HepG2 (cell line): ENCODE results near the gene FBXL2. TPM values are rescaled to one million over a fixed set of nuclear protein-coding genes. Genes with fewer than 3 reads are reported as not detected.

Source experiments
- ATAC-seq: fragments of 200-7000 bp; cut with Tn5 transposase; 3 replicates; pipeline ENCODE4 v1.9.1; 2020; ENCODE audit warnings: mild to moderate bottlenecking, moderate library complexity
- BruUV-seq: library from RNA; stranded (reverse); fragments of 400-500 nt; replicated peaks from 2 replicates; lab custom pipeline; 2021; lab: Mats Ljungman, UMichigan
- CTCF ChIA-PET: fragments of 300-600 bp; formaldehyde crosslinking; extraction: SDS; loops from one replicate; lab custom pipeline; 2021; ENCODE audit warnings: low total read pairs, inconsistent platforms, low intra/inter-chr PET ratio; lab: Yijun Ruan, JAX
- POLR2A ChIA-PET: fragments of 350-600 bp; sonication (Branson Sonifier 250); formaldehyde crosslinking; loops from one replicate; lab custom pipeline; 2020; ENCODE audit warnings: antibody characterized with exemption, inconsistent platforms; lab: Yijun Ruan, JAX
- DNase-seq: peaks from one replicate; pipeline ENCODE4 v3.0.0-alpha.2; 2015; ENCODE audit warnings: low spot score
- FAIRE-seq: peaks from 3 replicates; lab custom pipeline; 2011; peaks lifted over from hg19 to GRCh38; lab: Jason Lieb, UNC
- H2AFZ ChIP-seq: one replicate; pipeline ENCODE4 v1.6.1; 2011; ENCODE audit warnings: low read length, inconsistent platforms
- H3K27ac ChIP-seq: fragments of 300-600 bp; 3 replicates; pipeline ENCODE4 v1.8.0; 2011; ENCODE audit warnings: mixed run types, mild to moderate bottlenecking, mixed read lengths, low read length, inconsistent platforms; ENCODE audit not compliant: insufficient read depth; ENCODE audit errors: extremely low read length
- H3K27me3 ChIP-seq, 2 experiments: fragments of 200-600 bp in 1 of 2; 2 replicates in 1 of 2; 3 replicates in 1 of 2; pipeline versions ENCODE4 v1.6.0 to v1.8.0; 2011; ENCODE audit warnings: low read length in 2 of 2, mild to moderate bottlenecking in 2 of 2, moderate library complexity in 2 of 2, inconsistent platforms in 1 of 2; ENCODE audit not compliant: insufficient read depth in 2 of 2, control insufficient read depth in 1 of 2
- H3K36me3 ChIP-seq, 2 experiments: fragments of 200-600 bp in 1 of 2; replicated peaks in 1 of 2; 2 replicates in 1 of 2; 3 replicates in 1 of 2; pipeline versions ENCODE4 v1.5.1 to v1.8.0; 2011; ENCODE audit warnings: low read length in 2 of 2, inconsistent platforms in 1 of 2; ENCODE audit not compliant: insufficient read depth in 2 of 2, control insufficient read depth in 1 of 2
- H3K4me1 ChIP-seq: 2 replicates; pipeline ENCODE4 v1.5.1; 2012; ENCODE audit warnings: low read length, inconsistent platforms; ENCODE audit not compliant: insufficient read depth
- H3K4me2 ChIP-seq: 2 replicates; pipeline ENCODE4 v1.6.0; 2011; ENCODE audit warnings: low read depth, low read length, inconsistent platforms
- H3K4me3 ChIP-seq, 3 experiments: fragments of 200-600 bp in 1 of 3; sonication (generic), shearing (Covaris generic) in 1 of 3; replicated peaks in 1 of 3; 2 replicates each; pipeline ENCODE4 v1.5.1; 2011 to 2016; ENCODE audit warnings: low read length in 3 of 3, inconsistent platforms in 2 of 3, low read depth in 2 of 3, mild to moderate bottlenecking in 2 of 3, control low read depth in 1 of 3, mixed read lengths in 1 of 3; ENCODE audit not compliant: insufficient read depth in 1 of 3
- H3K79me2 ChIP-seq: one replicate; pipeline ENCODE4 v1.6.1; 2011; ENCODE audit warnings: low read length, inconsistent platforms; ENCODE audit not compliant: insufficient read depth
- H3K9ac ChIP-seq: 2 replicates; pipeline ENCODE4 v1.6.0; 2011; ENCODE audit warnings: mild to moderate bottlenecking, low read depth, low read length, inconsistent platforms; ENCODE audit not compliant: insufficient read depth
- H3K9me3 ChIP-seq: 2 replicates; pipeline ENCODE4 v1.5.1; 2012; ENCODE audit warnings: mild to moderate bottlenecking, low read length
- H4K20me1 ChIP-seq: 2 replicates; pipeline ENCODE4 v1.6.0; 2011; ENCODE audit warnings: inconsistent platforms, mild to moderate bottlenecking, low read length, moderate library complexity; ENCODE audit not compliant: insufficient read depth
- ARNTL ChIP-seq: sonication (generic); formaldehyde crosslinking; IDR thresholded peaks from 2 replicates; pipeline ENCODE4 v1.4.0; 2020; ENCODE audit warnings: mild to moderate bottlenecking, missing genetic modification reagents
- CREM ChIP-seq, 2 experiments: sonication (generic) in 1 of 2; formaldehyde crosslinking in 1 of 2; IDR thresholded peaks; 2 replicates each; pipeline versions ENCODE4 v1.4.0 to v1.6.1; 2016 to 2020; ENCODE audit warnings: antibody characterized with exemption in 1 of 2, mild to moderate bottlenecking in 1 of 2, missing genetic modification reagents in 1 of 2
- HHEX ChIP-seq: IDR thresholded peaks from 2 replicates; pipeline ENCODE4 v1.6.1; 2016; ENCODE audit warnings: control low read depth
- NR2F6 ChIP-seq, 2 experiments: IDR thresholded peaks; 2 replicates each; pipeline ENCODE4 v1.6.1; 2016; ENCODE audit warnings: antibody characterized with exemption in 1 of 2, mild to moderate bottlenecking in 1 of 2
- PTBP1 ChIP-seq: fragments of 200-400 bp; formaldehyde crosslinking; IDR thresholded peaks from 2 replicates; pipeline ENCODE4 v1.6.1; 2018; ENCODE audit warnings: low read length, low read depth; ENCODE audit not compliant: poor library complexity, severe bottlenecking
- RXRB ChIP-seq: IDR thresholded peaks from 2 replicates; pipeline ENCODE4 v1.6.1; 2016; ENCODE audit warnings: borderline replicate concordance, missing genetic modification reagents, missing compliant biosample characterization
- SKI ChIP-seq: fragments of 450-650 bp; IDR thresholded peaks from one replicate; pipeline ENCODE4 v1.6.1; 2018; ENCODE audit warnings: mild to moderate bottlenecking; ENCODE audit not compliant: partially characterized antibody
- ZBTB37 ChIP-seq: sonication (generic); formaldehyde crosslinking; IDR thresholded peaks from 2 replicates; pipeline ENCODE4 v1.4.0; 2020; ENCODE audit warnings: mild to moderate bottlenecking, missing genetic modification reagents
- ZNF326 ChIP-seq: sonication (generic); formaldehyde crosslinking; IDR thresholded peaks from 2 replicates; pipeline ENCODE4 v1.4.0; 2020; ENCODE audit warnings: missing genetic modification reagents, borderline replicate concordance
- ZNF33A ChIP-seq: sonication (generic); formaldehyde crosslinking; IDR thresholded peaks from 2 replicates; pipeline ENCODE4 v1.5.1; 2020; ENCODE audit warnings: missing genetic modification reagents, mild to moderate bottlenecking, moderate library complexity, borderline replicate concordance
- ZNF724P ChIP-seq: sonication (generic); formaldehyde crosslinking; IDR thresholded peaks from 2 replicates; pipeline ENCODE4 v1.8.0; 2022; ENCODE audit warnings: missing genetic modification reagents, borderline replicate concordance
- ZNF816 ChIP-seq: sonication (generic); formaldehyde crosslinking; IDR thresholded peaks from 2 replicates; pipeline ENCODE4 v1.8.0; 2022; ENCODE audit warnings: missing genetic modification reagents, mild to moderate bottlenecking, borderline replicate concordance
- ZNF891 ChIP-seq: sonication (generic); formaldehyde crosslinking; IDR thresholded peaks from 2 replicates; pipeline ENCODE4 v1.5.0; 2020; ENCODE audit warnings: mild to moderate bottlenecking, missing genetic modification reagents
- ZSCAN30 ChIP-seq: sonication (generic); formaldehyde crosslinking; IDR thresholded peaks from 2 replicates; pipeline ENCODE4 v1.5.0; 2020; ENCODE audit warnings: mild to moderate bottlenecking, missing genetic modification reagents
- WGBS: methylation state at CpG from one replicate; pipeline ENCODE4 v1.1.6; 2017; ENCODE audit warnings: low lambda C conversion rate; 5-methylcytosine and 5-hydroxymethylcytosine counted together
- in situ Hi-C: cut with HindIII; loops from 2 replicates; pipeline ENCODE4 v1.10.0; 2017; ENCODE audit warnings: low pct_unique_long_range_greater_than_20kb; ENCODE audit not compliant: extremely low pct_ligation_motif_present
- intact Hi-C: fragments of 100-400 bp; cut with micrococcal nuclease; formaldehyde crosslinking; loops from one replicate; pipeline ENCODE4 v1.10.0; 2022; ENCODE audit not compliant: unreplicated experiment
- polyA plus RNA-seq, 8 experiments: library from polyadenylated mRNA; depleted of rRNA in 3 of 8; stranded (reverse) in 7 of 8; unstranded in 1 of 8; fragments of >200 nt; fragmentation: Illumina TruSeq in 4 of 8; extraction: Trizol in 4 of 8; gene quantifications; 2 replicates each; pipeline versions ENCODE4 v1.2.1 to v1.2.3, GENCODE V29; 2011 to 2016; ENCODE audit warnings: low read depth in 4 of 8, missing spikeins in 1 of 8, mixed read lengths in 1 of 8; ENCODE audit not compliant: insufficient read depth in 1 of 8
- total RNA-seq, 5 experiments: library from RNA; depleted of rRNA; stranded (reverse); fragments of >200 nt; fragmentation: Illumina TruSeq; extraction: Trizol; gene quantifications; 2 replicates each; pipeline ENCODE4 v1.2.3, GENCODE V29; 2016; ENCODE audit warnings: low read depth in 1 of 5

Gene FBXL2
- total and polyA plus RNA-seq, 2 of the 13 experiments (the other 11 are each of a cell fraction or from before 2014, with no cell fraction given): 1.8 to 5.0 TPM

GRCh38 chr3:33424606-33425452, 147.6 kb downstream of the FBXL2 start:
- ATAC-seq (no peak), FAIRE-seq (no peak)
- intact Hi-C loops: no loop called here
- Histone ChIP-seq H3K36me3 (peaks cover 4 to 41% of the 10 kb centered on the region in 2 experiments; a peak in 3 of 5 replicates), H3K4me2 (no peak overlapping the region), H3K4me3 (no peak overlapping the region), H3K9me3 (no peaks in the 10 kb centered on the region), H3K4me1 (peaks cover 18% of the 10 kb centered on the region), H2AFZ (no peak overlapping the region), H3K27me3 (no peaks in the 10 kb centered on the region), H4K20me1 (peaks cover 32% of the 10 kb centered on the region)
- CTCF ChIA-PET: no interaction called here
- WGBS: 98% methylated on average over 10 of the region's 10 CpGs
- no TSS peak for BruUV-seq
- no peak for TF ChIP-seq PTBP1
- TF ChIP-seq CREM (IDR thresholded peaks at IDR 0.05): no peak
- TF ChIP-seq CREM (CRISPR knock-in tag; IDR thresholded peaks at IDR 0.05): no peak
- TF ChIP-seq SKI: no peak
- no peak for TF ChIP-seq ZBTB37 (CRISPR knock-in tag)
- TF ChIP-seq ZNF33A (CRISPR knock-in tag): no peak
- TF ChIP-seq ZNF816 (CRISPR knock-in tag): no peak
- TF ChIP-seq ZNF326 (CRISPR knock-in tag): no peak
- no peak for TF ChIP-seq ZNF891 (CRISPR knock-in tag)
- no peak for TF ChIP-seq RXRB (CRISPR knock-in tag)
- TF ChIP-seq NR2F6 (IDR thresholded peaks at IDR 0.05): no peak
- no peak for TF ChIP-seq NR2F6 (CRISPR knock-in tag; IDR thresholded peaks at IDR 0.05)
- TF ChIP-seq HHEX (CRISPR knock-in tag): no peak
- no peak for TF ChIP-seq ARNTL
- no peak for TF ChIP-seq ZNF724P
- TF ChIP-seq ZSCAN30: no peak
- TF ChIP-seq, all 625 proteins: peak for 0
- in situ Hi-C loops: no loop called here
- no peak for DNase-seq
- no peak overlapping the region for H3K27ac ChIP-seq
- no peak overlapping the region for H3K9ac ChIP-seq
- peaks cover 75% of the 10 kb centered on the region for H3K79me2 ChIP-seq
- POLR2A ChIA-PET: no interaction called here
